Heart left ventricle (tissue), 16 donors: ENCODE results near the gene BCL7C. TPM values are rescaled to one million over a fixed set of nuclear protein-coding genes. Genes with fewer than 3 reads are reported as not detected.
"Not testable (repeated sequence)": the region's sequence is repeated elsewhere in the genome, so short reads cannot be mapped to it uniquely, and the experiment has no call there.

Source experiments
- ATAC-seq, 4 donors: fragments of 200-7000 bp; cut with Tn5 transposase; one replicate each; pipeline ENCODE4 v1.9.1; 2020 to 2022; ENCODE audit warnings: moderate library complexity in 4 of 4, mild to moderate bottlenecking in 3 of 4, moderate number of reproducible peaks in 1 of 4
- DNase-seq, 5 donors: peaks; one replicate each; pipeline ENCODE4 v3.0.0-alpha.2; 2020
- H3K27ac ChIP-seq, 12 donors: fragments of 200-600 bp; sonication (generic) in 4 of 12; one replicate each; pipeline versions ENCODE4 v1.5.0 to v1.8.0; 2016 to 2022; ENCODE audit warnings: mild to moderate bottlenecking in 2 of 12
- H3K27me3 ChIP-seq, 9 donors: fragments of 200-600 bp; sonication (generic) in 2 of 9; one replicate each; pipeline versions ENCODE4 v1.5.1 to v1.8.0; 2016 to 2022; ENCODE audit warnings: mild to moderate bottlenecking in 3 of 9
- H3K36me3 ChIP-seq, 9 donors: fragments of 200-600 bp; sonication (generic) in 2 of 9; one replicate each; pipeline versions ENCODE4 v1.5.0 to v1.8.0; 2018 to 2022; ENCODE audit warnings: mild to moderate bottlenecking in 2 of 9
- H3K4me1 ChIP-seq, 12 donors: fragments of 200-600 bp; sonication (generic) in 4 of 12; one replicate each; pipeline versions ENCODE4 v1.5.0 to v1.8.0; 2016 to 2022; ENCODE audit warnings: mild to moderate bottlenecking in 3 of 12
- H3K4me3 ChIP-seq, 12 donors: fragments of 200-600 bp; sonication (generic) in 4 of 12; one replicate each; pipeline versions ENCODE4 v1.5.0 to v1.8.0; 2017 to 2022; ENCODE audit warnings: mild to moderate bottlenecking in 9 of 12, moderate library complexity in 4 of 12
- H3K9me3 ChIP-seq, 12 donors: fragments of 200-600 bp; sonication (generic) in 4 of 12; one replicate each; pipeline versions ENCODE4 v1.5.0 to v1.8.0; 2016 to 2022; ENCODE audit warnings: mild to moderate bottlenecking in 1 of 12
- CTCF ChIP-seq, 12 donors: fragments of 200-600 bp; sonication (generic) in 4 of 12; IDR thresholded peaks; one replicate each; pipeline versions ENCODE4 v1.5.0 to v1.8.0; 2018 to 2022; ENCODE audit warnings: antibody characterized with exemption in 12 of 12, mild to moderate bottlenecking in 5 of 12
- POLR2A ChIP-seq, 2 donors: fragments of 450-650 bp; IDR thresholded peaks; one replicate each; pipeline ENCODE4 v1.6.1; 2017; ENCODE audit warnings: antibody characterized with exemption in 2 of 2, mild to moderate bottlenecking in 2 of 2, moderate library complexity in 2 of 2
- WGBS, 4 donors: extraction: QIAGEN DNeasy Blood & Tissue Kit in 2 of 4; methylation state at CpG; one replicate each; pipeline versions ENCODE4 v1.1.5 to v1.1.7; 2013 to 2018; 5-methylcytosine and 5-hydroxymethylcytosine counted together
- intact Hi-C, 10 donors: fragments of 100-400 bp; cut with DNase I; formaldehyde crosslinking; loops; one replicate each; pipeline versions ENCODE4 v1.11.1 to v1.14.2; 2022
- polyA plus RNA-seq, 2 donors: library from polyadenylated mRNA; stranded (reverse); fragments of 200-250 nt; gene quantifications; one replicate each; pipeline ENCODE4 v1.2.3, GENCODE V29; 2013
- total RNA-seq, 9 donors: library from RNA; depleted of rRNA in 2 of 9; stranded (reverse); fragments of >200 nt in 2 of 9; fragmentation: NEBNext Ultra II Directional in 3 of 9; extraction: Animal tissue kit (Norgen Biotek cat#: 25700) in 3 of 9; gene quantifications; one replicate each; pipeline versions ENCODE4 v1.1.0 to v1.2.4, GENCODE V29; 2016 to 2023
- donor health status: ischemic (EF 13 %, LVEDD 7.1; RV severe dilation, severe dysfunction).
- donor health status: healthy with polysubstance abuse.
- donor health status: DM: no; HTN: yes; CAD: no.
- donor health status: DM: no; HTN: no; CAD: no.
- donor health status: ischemic (EF 25% LVEDD 6.9; RV normal size, moderate dysfunction).
- donor health status: ischemic (EF 25% LVEDD 5.7; RV mildly dilated, moderate dysfunction).
- donor health status: healthy.
- donor health status: DM: yes; HTN: yes; CAD: no.
- donor health status: ischemic (EF 35%, LVEDD 5.7; RV mildly dilated, moderate dysfunction).
- donor health status: nonischemic (EF 11% LVEDD 7.7; RV severe dilation, severe dysfunction).
- donor health status: DM: yes; HTN: yes; CAD: no.
- donor health status: PGD.
- donor health status: ischemic (EF 29% LVEDD 5.4; RV normal size, mild dysfunction).
- donor health status: nonischemic (EF 23%, LVEDD 6.1; RV moderate dilation, normal function).

The BCL7C gene
- total and polyA plus RNA-seq, 11 donors: 23.1 to 43.4 (median 28.7) TPM

GRCh38 chr16:30892670-30893416 is 1.0 kb downstream of the BCL7C start:
- no peak for DNase-seq
- intact Hi-C loops: loop anchor here in 2 of 10 donors (2.0 to 10.0 kb wide), 2 partner anchors 16 to 62 kb away; partner anchors contain the start of gene SETD1A (in 1 of the 2)
- ATAC-seq: no peak
- H3K36me3 ChIP-seq: peaks cover 0 to 48% (median 44%) of the 10 kb centered on the region in 9 donors
- peaks cover 0 to 46% (median 33%) of the 10 kb centered on the region in 12 donors for H3K4me1 ChIP-seq
- no peaks in the 10 kb centered on the region for H3K9me3 ChIP-seq
- WGBS, 4 donors: 60 to 76% (median 63%) methylated on average over 16 to 20 of the region's 20 CpGs
- no peak for TF ChIP-seq POLR2A (IDR thresholded peaks at IDR 0.05)
- H3K27me3 ChIP-seq: no peaks in the 10 kb centered on the region
- H3K4me3 ChIP-seq: peak overlapping the region; percentile 79 to 98 (median 89)
- H3K27ac ChIP-seq: peak overlapping the region in 11 of 12 donors; percentile 92 to 99 (median 95)

DNA sequence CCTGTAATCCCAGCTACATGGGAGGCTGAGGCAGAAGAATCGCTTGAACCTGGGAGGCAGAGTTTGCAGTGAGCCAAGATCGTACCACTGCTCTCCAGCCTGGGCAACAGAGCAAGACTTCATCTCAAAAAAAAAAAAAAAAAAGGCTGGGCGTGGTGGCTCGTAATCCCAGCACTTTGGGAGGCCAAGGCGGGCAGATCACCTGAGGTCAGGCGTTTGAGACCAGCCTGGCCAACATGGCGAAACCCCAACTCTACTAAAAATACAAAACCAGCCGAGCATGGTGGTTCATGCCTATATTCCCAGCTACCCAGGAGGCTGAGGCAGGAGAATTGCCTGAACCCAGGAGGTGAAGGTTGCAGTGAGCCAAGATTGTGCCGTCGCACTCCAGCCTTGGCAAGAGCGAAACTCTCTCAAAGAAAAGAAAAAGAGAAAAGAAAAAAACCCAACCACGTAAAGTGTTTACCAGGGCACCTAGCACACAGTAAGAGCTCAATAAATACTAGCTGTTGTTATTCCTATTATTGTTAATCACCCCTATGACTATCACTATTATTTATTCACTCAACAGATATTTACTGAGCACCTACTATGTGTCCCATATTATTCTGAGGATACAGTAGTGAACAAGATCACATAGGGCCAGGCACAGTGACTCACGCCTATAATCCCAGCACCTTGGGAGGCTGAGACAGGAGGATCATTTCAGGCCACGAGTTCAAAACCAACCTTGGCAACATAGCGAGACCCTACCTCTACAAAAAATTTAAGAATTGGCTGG is 2.6 kb downstream of the BCL7C start:
- intact Hi-C loops: loop anchor here in 1 of 10 donors (10.0 kb wide), 1 partner anchor 64 kb away; the partner anchor contains the start of gene SETD1A
- 89 to 94% (median 90%) methylated on average over 15 of the region's 15 CpGs for whole genome bisulfite sequencing, 4 donors
- not testable (repeated sequence) for H3K4me3 ChIP-seq, ATAC-seq, H3K9me3 ChIP-seq, H3K27me3 ChIP-seq, H3K27ac ChIP-seq, DNase-seq
- Histone ChIP-seq H3K4me1 (peaks cover 0 to 35% (median 29%) of the 10 kb centered on the region in 12 donors), H3K36me3 (peaks cover 0 to 64% (median 58%) of the 10 kb centered on the region in 9 donors)

GRCh38 chr16:30889721-30890120 is 4.2 kb downstream of the BCL7C start:
- Histone ChIP-seq H3K27me3 (no peaks in the 10 kb centered on the region), H3K4me1 (peaks cover 0 to 20% (median 17%) of the 10 kb centered on the region in 12 donors), H3K9me3 (no peaks in the 10 kb centered on the region), H3K27ac (no peak overlapping the region), H3K36me3 (peaks cover 0 to 79% (median 71%) of the 10 kb centered on the region in 9 donors), H3K4me3 (no peak overlapping the region)
- ATAC-seq (no peak), DNase-seq (no peak)
- TF ChIP-seq POLR2A (IDR thresholded peaks at IDR 0.05): no peak
- WGBS, 4 donors: 86 to 89% (median 86%) methylated on average over 5 of the region's 5 CpGs
- intact Hi-C loops: loop anchor here in 1 of 10 donors (10.0 kb wide), 1 partner anchor 65 kb away; the partner anchor contains the start of gene SETD1A

DNA sequence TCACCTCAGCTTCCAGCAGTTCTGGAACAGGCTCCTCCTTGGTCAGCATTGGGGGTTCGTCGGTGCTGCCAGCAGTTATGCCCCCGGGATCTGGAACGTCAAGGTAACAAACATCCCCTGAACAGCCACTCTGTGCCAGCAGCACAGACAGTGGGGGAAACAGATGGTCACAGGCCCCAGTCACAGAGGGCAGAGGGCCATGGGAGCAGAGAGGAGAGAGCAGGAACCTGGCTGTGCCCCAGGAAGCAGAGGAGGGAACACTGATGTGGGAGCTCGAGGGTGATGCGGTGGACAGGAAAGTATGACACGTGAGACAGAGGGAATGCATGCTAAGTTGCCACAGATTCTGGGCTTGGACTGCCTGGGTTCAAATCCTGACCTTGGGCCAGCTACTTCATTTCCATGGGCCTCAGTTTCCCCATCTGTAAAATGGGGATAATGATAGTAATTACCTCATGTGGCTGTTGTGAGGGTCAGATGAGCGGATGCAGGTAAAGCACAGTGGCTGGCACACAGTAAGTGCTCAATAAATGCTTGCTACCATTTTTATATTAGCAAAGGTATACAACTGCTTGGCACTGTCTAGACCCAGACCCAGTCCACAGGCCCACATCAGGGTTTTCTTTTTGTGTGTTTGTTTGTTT is 4.9 kb downstream of the BCL7C start:
- no peaks in the 10 kb centered on the region for H3K9me3 ChIP-seq
- TF ChIP-seq CTCF (IDR thresholded peaks at IDR 0.05) (no peak), POLR2A (IDR thresholded peaks at IDR 0.05) (no peak)
- 79 to 84% (median 81%) methylated on average over 8 of the region's 8 CpGs for WGBS, 4 donors
- intact Hi-C loops: no loop called here
- ATAC-seq: no peak
- H3K36me3 ChIP-seq: peaks cover 0 to 81% (median 72%) of the 10 kb centered on the region in 9 donors
- H3K4me1 ChIP-seq: peaks cover 0 to 15% (median 11%) of the 10 kb centered on the region in 12 donors
- no peaks in the 10 kb centered on the region for H3K27me3 ChIP-seq
- no peak overlapping the region for H3K27ac ChIP-seq
- no peak for DNase-seq
- H3K4me3 ChIP-seq: no peak overlapping the region

GRCh38 chr16:30887927-30888326 is 6.0 kb downstream of the BCL7C start:
- Histone ChIP-seq H3K4me3 (no peak overlapping the region), H3K27ac (no peak overlapping the region), H3K36me3 (peaks cover 0 to 81% (median 72%) of the 10 kb centered on the region in 9 donors), H3K4me1 (peaks cover 0 to 11% (median 7%) of the 10 kb centered on the region in 12 donors), H3K27me3 (no peaks in the 10 kb centered on the region), H3K9me3 (no peaks in the 10 kb centered on the region)
- intact Hi-C loops: no loop called here
- 82 to 88% (median 85%) methylated on average over 8 to 9 of the region's 9 CpGs for WGBS, 4 donors
- DNase-seq (no peak), ATAC-seq (no peak)
- TF ChIP-seq CTCF (IDR thresholded peaks at IDR 0.05) (no peak), POLR2A (IDR thresholded peaks at IDR 0.05) (no peak)
